ENCODE results near the gene SDK1.

The SDK1 gene

DNA sequence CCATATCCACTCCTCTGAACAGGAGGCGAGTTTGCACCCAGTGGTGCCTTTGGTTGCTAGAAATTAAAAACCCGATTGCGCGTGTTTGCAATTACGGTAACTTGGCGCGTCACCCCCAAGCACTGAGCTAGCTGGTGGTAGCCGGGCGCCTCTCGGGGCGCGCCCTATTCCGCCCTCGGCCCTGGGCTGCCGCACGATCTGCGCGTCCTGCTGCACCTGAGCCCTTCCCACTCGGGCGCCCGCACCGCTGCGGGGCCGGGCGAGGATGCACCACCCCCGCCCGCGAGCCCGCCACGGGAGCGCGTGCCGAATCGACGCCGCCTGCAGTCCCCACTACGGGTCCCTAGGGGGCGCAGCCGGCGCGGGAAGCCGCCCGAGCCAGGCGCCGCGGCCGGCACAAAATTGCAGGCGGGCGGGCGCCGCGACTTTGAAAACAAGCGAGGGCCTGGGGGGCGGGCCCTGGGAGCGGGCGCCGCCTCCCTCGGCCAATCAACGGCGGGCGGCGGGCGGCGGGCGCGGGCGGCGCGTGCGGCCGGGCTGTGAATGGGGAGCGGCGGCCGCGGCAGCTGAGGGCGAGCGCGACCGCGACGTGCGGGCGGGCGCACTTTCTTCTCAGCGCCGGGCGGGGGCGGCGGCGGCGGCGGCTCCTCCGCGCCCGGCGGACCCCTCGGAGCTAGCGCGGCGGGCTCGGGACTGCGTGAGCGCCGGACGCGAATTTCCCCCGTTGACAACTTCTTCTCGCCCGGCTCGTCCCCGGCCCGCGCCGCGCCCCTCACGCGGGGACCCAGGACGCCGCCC, at the start of gene SDK1:
SDK1 (plus strand) TSS at position 602 of the 798 bp plus-strand sequence. CDS start 335 bp downstream, outside the sequence.
- peaks cover 0 to 38% (median 31%) of the 10 kb centered on the region in 5 donors for H3K4me1 ChIP-seq (ENCODE audit: control insufficient read depth in 5 of 5, insufficient read depth in 5 of 5, low read length in 5 of 5)

GRCh38 chr7:3254718-3255117, 46.3 kb upstream of the SDK1 start:
- no peak overlapping the region for H3K4me3 ChIP-seq (ENCODE audit: low read depth in 1 of 5, low read length in 5 of 5)
- no peak overlapping the region for H3K9ac ChIP-seq (ENCODE audit: low read length in 5 of 5)
- H3K9me3 ChIP-seq (ENCODE audit: control insufficient read depth in 5 of 5, low read length in 5 of 5), result peaks cover 0 to 6% (median 0%) of the 10 kb centered on the region in 5 donors
- H3K27me3 ChIP-seq (ENCODE audit: control insufficient read depth in 5 of 5, insufficient read depth in 4 of 5, low read length in 5 of 5), result no peaks in the 10 kb centered on the region
- H3K27ac ChIP-seq (ENCODE audit: low read depth, low read length), result no peak overlapping the region
- no peaks in the 10 kb centered on the region for H3K36me3 ChIP-seq (ENCODE audit: control insufficient read depth in 5 of 5, insufficient read depth in 5 of 5, low read length in 5 of 5)
- peaks cover 0 to 1% (median 0%) of the 10 kb centered on the region in 5 donors for H3K4me1 ChIP-seq (ENCODE audit: control insufficient read depth in 5 of 5, insufficient read depth in 5 of 5, low read length in 5 of 5)

More for the DNA sequence above, at the start of gene SDK1:
- Histone ChIP-seq H3K9me3 (ENCODE audit: control insufficient read depth in 5 of 5, low read length in 5 of 5) (no peaks in the 10 kb centered on the region), H3K36me3 (ENCODE audit: control insufficient read depth in 5 of 5, insufficient read depth in 5 of 5, low read length in 5 of 5) (no peaks in the 10 kb centered on the region), H3K27me3 (ENCODE audit: control insufficient read depth in 5 of 5, insufficient read depth in 4 of 5, low read length in 5 of 5) (peaks cover 0 to 5% (median 0%) of the 10 kb centered on the region in 5 donors), H3K27ac (ENCODE audit: low read depth, low read length) (peak within 1 kb of the TSS; percentile 37), H3K9ac (ENCODE audit: low read length in 5 of 5) (peak within 1 kb of the TSS in 4 of 5 donors; percentile 46 to 73 (median 56)), H3K4me3 (ENCODE audit: low read depth in 1 of 5, low read length in 5 of 5) (peak within 1 kb of the TSS; percentile 64 to 81 (median 78))

DNA sequence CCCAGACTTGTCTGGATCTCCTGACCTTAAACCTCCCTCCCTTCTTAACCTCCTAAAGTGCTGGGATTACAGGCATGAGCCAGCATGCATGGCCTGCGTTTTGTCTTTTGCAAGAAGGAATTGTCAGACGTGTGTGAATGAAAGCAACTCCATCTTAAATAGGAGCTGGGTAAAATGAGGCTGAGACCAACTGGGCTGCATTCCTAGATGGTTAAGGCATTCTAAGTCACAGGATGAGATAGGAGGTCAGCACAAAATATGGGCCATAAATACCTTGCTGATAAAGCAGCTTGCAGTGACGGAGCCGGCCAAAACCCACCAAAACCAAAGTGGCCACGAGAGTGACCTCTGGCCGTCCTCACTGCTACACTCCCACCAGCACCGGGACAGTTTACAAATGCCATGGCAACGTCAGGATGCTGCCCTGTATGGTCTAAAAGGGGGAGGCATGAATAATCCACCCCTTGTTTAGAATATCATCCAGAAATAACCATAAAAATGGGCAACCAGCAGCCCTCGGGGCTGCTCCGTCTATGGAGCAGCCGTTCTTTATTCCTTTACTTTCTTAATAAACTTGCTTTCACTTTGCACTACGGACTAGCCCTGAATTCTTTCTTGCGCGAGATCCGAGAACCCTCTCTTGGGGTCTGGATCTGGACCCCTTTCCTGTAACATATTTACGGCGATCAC, 41.2 kb upstream of the SDK1 start:
- peak overlapping the region in 1 of 5 donors; percentile 68 for H3K9ac ChIP-seq (ENCODE audit: low read length in 5 of 5)
- H3K4me3 ChIP-seq (ENCODE audit: low read depth in 1 of 5, low read length in 5 of 5), result peak overlapping the region; percentile 63 to 85 (median 79)
- peaks cover 0 to 9% (median 0%) of the 10 kb centered on the region in 5 donors for H3K4me1 ChIP-seq (ENCODE audit: control insufficient read depth in 5 of 5, insufficient read depth in 5 of 5, low read length in 5 of 5)
- no peak overlapping the region for H3K27ac ChIP-seq (ENCODE audit: low read depth, low read length)
- H3K36me3 ChIP-seq (ENCODE audit: control insufficient read depth in 5 of 5, insufficient read depth in 5 of 5, low read length in 5 of 5), result no peaks in the 10 kb centered on the region
- peaks cover 0 to 6% (median 0%) of the 10 kb centered on the region in 5 donors for H3K9me3 ChIP-seq (ENCODE audit: control insufficient read depth in 5 of 5, low read length in 5 of 5)
- H3K27me3 ChIP-seq (ENCODE audit: control insufficient read depth in 5 of 5, insufficient read depth in 4 of 5, low read length in 5 of 5), result no peaks in the 10 kb centered on the region

GRCh38 chr7:3260401-3260715, 40.7 kb upstream of the SDK1 start:
- H3K9ac ChIP-seq (ENCODE audit: low read length in 5 of 5), result peak overlapping the region in 1 of 5 donors; percentile 68
- no peak overlapping the region for H3K27ac ChIP-seq (ENCODE audit: low read depth, low read length)

DNA sequence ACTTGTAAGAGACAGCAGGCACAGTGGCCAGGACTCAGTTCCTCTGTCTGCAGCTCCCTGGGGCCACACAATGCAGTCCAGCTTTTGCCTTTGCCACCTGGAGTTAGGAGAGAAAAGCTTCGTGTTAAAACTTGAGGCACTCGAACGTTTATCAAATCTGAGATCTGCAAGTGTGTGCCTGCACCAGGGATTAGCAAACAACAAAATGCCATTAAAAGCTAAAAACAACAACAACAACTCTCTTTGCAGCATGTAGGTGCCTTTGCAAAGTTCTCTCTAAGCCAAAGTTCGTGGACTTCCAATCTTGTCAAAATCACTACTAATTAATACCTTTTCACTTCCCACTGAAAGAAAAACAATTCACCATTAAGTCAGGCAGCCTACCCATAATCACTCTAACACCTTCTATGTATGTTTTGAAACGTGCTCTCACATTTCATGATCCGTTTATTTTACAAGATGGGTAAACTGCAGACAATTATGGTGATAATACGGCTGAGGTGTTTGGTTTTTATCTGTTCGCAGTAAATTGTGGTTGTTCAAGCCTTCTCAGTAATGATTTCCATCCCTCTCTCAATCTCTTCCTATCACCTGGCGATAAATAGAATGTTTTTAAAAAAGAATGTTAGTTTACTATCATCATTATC, 36.2 kb upstream of the SDK1 start:
- Histone ChIP-seq H3K27ac (ENCODE audit: low read depth, low read length) (no peak overlapping the region), H3K9ac (ENCODE audit: low read length in 5 of 5) (no peak overlapping the region), H3K36me3 (ENCODE audit: control insufficient read depth in 5 of 5, insufficient read depth in 5 of 5, low read length in 5 of 5) (no peaks in the 10 kb centered on the region), H3K4me3 (ENCODE audit: low read depth in 1 of 5, low read length in 5 of 5) (no peak overlapping the region), H3K27me3 (ENCODE audit: control insufficient read depth in 5 of 5, insufficient read depth in 4 of 5, low read length in 5 of 5) (peaks cover 0 to 8% (median 0%) of the 10 kb centered on the region in 5 donors), H3K9me3 (ENCODE audit: control insufficient read depth in 5 of 5, low read length in 5 of 5) (no peaks in the 10 kb centered on the region), H3K4me1 (ENCODE audit: control insufficient read depth in 5 of 5, insufficient read depth in 5 of 5, low read length in 5 of 5) (peaks cover 0 to 7% (median 4%) of the 10 kb centered on the region in 5 donors)

More at GRCh38 chr7:3260401-3260715, 40.7 kb upstream of the SDK1 start:
- no peaks in the 10 kb centered on the region for H3K27me3 ChIP-seq (ENCODE audit: control insufficient read depth in 5 of 5, insufficient read depth in 4 of 5, low read length in 5 of 5)
- peak overlapping the region; percentile 63 to 85 (median 79) for H3K4me3 ChIP-seq (ENCODE audit: low read depth in 1 of 5, low read length in 5 of 5)
- no peaks in the 10 kb centered on the region for H3K36me3 ChIP-seq (ENCODE audit: control insufficient read depth in 5 of 5, insufficient read depth in 5 of 5, low read length in 5 of 5)
- peaks cover 0 to 9% (median 0%) of the 10 kb centered on the region in 5 donors for H3K4me1 ChIP-seq (ENCODE audit: control insufficient read depth in 5 of 5, insufficient read depth in 5 of 5, low read length in 5 of 5)
- peaks cover 0 to 6% (median 0%) of the 10 kb centered on the region in 5 donors for H3K9me3 ChIP-seq (ENCODE audit: control insufficient read depth in 5 of 5, low read length in 5 of 5)

DNA sequence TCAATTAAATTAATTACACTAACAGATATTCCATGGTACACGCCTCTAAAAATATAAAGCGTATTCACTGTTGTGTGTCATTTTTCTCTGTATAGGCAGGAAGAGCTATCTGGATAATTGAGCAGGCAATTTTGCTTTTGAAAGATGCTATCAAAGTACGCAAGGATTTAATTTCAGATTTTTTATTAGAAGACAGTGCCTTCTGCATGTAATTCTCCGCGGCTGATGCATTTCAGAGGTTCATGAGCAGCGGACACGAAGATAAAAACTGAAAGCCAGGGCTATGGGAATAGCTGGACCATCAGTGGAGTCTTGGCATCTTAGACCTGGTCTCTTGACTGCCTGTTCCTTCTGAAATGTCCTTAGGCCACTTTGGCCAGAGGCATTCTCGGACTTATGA, 35.7 kb upstream of the SDK1 start:
- no peaks in the 10 kb centered on the region for H3K36me3 ChIP-seq (ENCODE audit: control insufficient read depth in 5 of 5, insufficient read depth in 5 of 5, low read length in 5 of 5)
- no peak overlapping the region for H3K9ac ChIP-seq (ENCODE audit: low read length in 5 of 5)
- peaks cover 0 to 8% (median 0%) of the 10 kb centered on the region in 5 donors for H3K27me3 ChIP-seq (ENCODE audit: control insufficient read depth in 5 of 5, insufficient read depth in 4 of 5, low read length in 5 of 5)
- peaks cover 0 to 4% (median 3%) of the 10 kb centered on the region in 5 donors for H3K4me1 ChIP-seq (ENCODE audit: control insufficient read depth in 5 of 5, insufficient read depth in 5 of 5, low read length in 5 of 5)
- no peak overlapping the region for H3K4me3 ChIP-seq (ENCODE audit: low read depth in 1 of 5, low read length in 5 of 5)
- H3K9me3 ChIP-seq (ENCODE audit: control insufficient read depth in 5 of 5, low read length in 5 of 5), result peaks cover 0 to under 1% (median 0%) of the 10 kb centered on the region in 5 donors
- no peak overlapping the region for H3K27ac ChIP-seq (ENCODE audit: low read depth, low read length)

- H3K9me3 ChIP-seq (ENCODE audit: control insufficient read depth in 5 of 5, low read length in 5 of 5), result peaks cover 0 to 4% (median 0%) of the 10 kb centered on the region in 5 donors
- no peak overlapping the region for H3K4me3 ChIP-seq (ENCODE audit: low read depth in 1 of 5, low read length in 5 of 5)
- H3K27me3 ChIP-seq (ENCODE audit: control insufficient read depth in 5 of 5, insufficient read depth in 4 of 5, low read length in 5 of 5), result peaks cover 0 to 8% (median 0%) of the 10 kb centered on the region in 5 donors
- no peak overlapping the region for H3K27ac ChIP-seq (ENCODE audit: low read depth, low read length)
- peaks cover 0 to 4% (median 0%) of the 10 kb centered on the region in 5 donors for H3K4me1 ChIP-seq (ENCODE audit: control insufficient read depth in 5 of 5, insufficient read depth in 5 of 5, low read length in 5 of 5)
- no peaks in the 10 kb centered on the region for H3K36me3 ChIP-seq (ENCODE audit: control insufficient read depth in 5 of 5, insufficient read depth in 5 of 5, low read length in 5 of 5)
- H3K9ac ChIP-seq (ENCODE audit: low read length in 5 of 5), result no peak overlapping the region
Measured at GRCh38 chr7:3266240-3266639, 34.8 kb upstream of the SDK1 start.

GRCh38 chr7:3267966-3268690, 32.9 kb upstream of the SDK1 start:
- Histone ChIP-seq H3K4me3 (ENCODE audit: low read depth in 1 of 5, low read length in 5 of 5) (no peak overlapping the region), H3K36me3 (ENCODE audit: control insufficient read depth in 5 of 5, insufficient read depth in 5 of 5, low read length in 5 of 5) (no peaks in the 10 kb centered on the region), H3K27ac (ENCODE audit: low read depth, low read length) (no peak overlapping the region), H3K27me3 (ENCODE audit: control insufficient read depth in 5 of 5, insufficient read depth in 4 of 5, low read length in 5 of 5) (peaks cover 0 to 8% (median 0%) of the 10 kb centered on the region in 5 donors), H3K9ac (ENCODE audit: low read length in 5 of 5) (no peak overlapping the region), H3K4me1 (ENCODE audit: control insufficient read depth in 5 of 5, insufficient read depth in 5 of 5, low read length in 5 of 5) (peaks cover 0 to 4% (median 0%) of the 10 kb centered on the region in 5 donors), H3K9me3 (ENCODE audit: control insufficient read depth in 5 of 5, low read length in 5 of 5) (peaks cover 0 to 4% (median 0%) of the 10 kb centered on the region in 5 donors)

DNA sequence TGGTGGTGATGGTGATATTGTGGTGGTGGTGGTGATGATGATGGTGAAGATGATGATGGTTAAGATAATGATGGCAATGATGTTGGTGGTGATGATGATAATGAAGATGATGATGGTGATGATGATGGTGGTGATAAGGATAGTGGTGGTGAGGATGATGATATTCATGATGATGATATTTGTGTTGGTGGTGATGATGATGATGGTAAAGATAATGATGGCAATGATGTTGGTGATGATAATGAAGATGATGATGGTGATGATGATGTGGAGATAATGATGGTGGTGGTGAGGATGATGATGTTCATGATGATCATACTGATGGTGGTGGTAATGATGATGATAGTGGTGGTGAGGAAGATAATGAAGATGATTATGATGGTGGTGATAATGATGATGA, 30.7 kb upstream of the SDK1 start:
- H3K4me3 ChIP-seq (ENCODE audit: low read depth in 1 of 5, low read length in 5 of 5), result no peak overlapping the region
- peaks cover 0 to 4% (median 0%) of the 10 kb centered on the region in 5 donors for H3K4me1 ChIP-seq (ENCODE audit: control insufficient read depth in 5 of 5, insufficient read depth in 5 of 5, low read length in 5 of 5)
- peaks cover 0 to 4% (median 0%) of the 10 kb centered on the region in 5 donors for H3K9me3 ChIP-seq (ENCODE audit: control insufficient read depth in 5 of 5, low read length in 5 of 5)
- H3K27ac ChIP-seq (ENCODE audit: low read depth, low read length), result no peak overlapping the region
- H3K27me3 ChIP-seq (ENCODE audit: control insufficient read depth in 5 of 5, insufficient read depth in 4 of 5, low read length in 5 of 5), result peaks cover 0 to 8% (median 0%) of the 10 kb centered on the region in 5 donors
- no peaks in the 10 kb centered on the region for H3K36me3 ChIP-seq (ENCODE audit: control insufficient read depth in 5 of 5, insufficient read depth in 5 of 5, low read length in 5 of 5)
- H3K9ac ChIP-seq (ENCODE audit: low read length in 5 of 5), result no peak overlapping the region

Data from subcutaneous abdominal adipose tissue (tissue), 5 donors.